ENCODE results near the gene FICD.

GRCh38 chr12:108484845-108485244 lies 30.2 kb upstream of the FICD start:
- TF ChIP-seq DR1 (CRISPR knock-in tag; IDR thresholded peaks at IDR 0.05), result no peak
- TF ChIP-seq GMEB2 (CRISPR knock-in tag; IDR thresholded peaks at IDR 0.05; ENCODE audit: low read depth), result no peak
- no peak for TF ChIP-seq CTCF (CRISPR knock-in tag; IDR thresholded peaks at IDR 0.05)
- no peak for TF ChIP-seq EZH2 (conservative IDR thresholded peaks at IDR 0.05; ENCODE audit: low read depth, low read length)
- no peak for TF ChIP-seq FOXK2 (IDR thresholded peaks at IDR 0.05)
- no peak for TF ChIP-seq MAF1 (CRISPR knock-in tag; IDR thresholded peaks at IDR 0.05; ENCODE audit: borderline replicate concordance)
- no peak for TF ChIP-seq TCF7 (IDR thresholded peaks at IDR 0.05; ENCODE audit: low read depth)
- no peak for TF ChIP-seq ZNF770 (CRISPR knock-in tag; IDR thresholded peaks at IDR 0.05)
- no peak for TF ChIP-seq JUN (CRISPR knock-in tag; IDR thresholded peaks at IDR 0.05)
- TF ChIP-seq IKZF5 (CRISPR knock-in tag; IDR thresholded peaks at IDR 0.05), result no peak

All from HepG2 (cell line).